Choroid plexus epithelial cell (primary cell): ENCODE measurements around the gene ALAS1.

Experiments used
- DNase-seq: peaks from one replicate; pipeline ENCODE4 v3.0.0-alpha.2; 2010; ENCODE audit warnings: low read depth
- H3K4me3 ChIP-seq: 2 replicates; pipeline ENCODE4 v1.5.1; 2011; ENCODE audit warnings: low read depth, mild to moderate bottlenecking, control low read depth, low read length, moderate library complexity
- TF ChIP-seq, protein P1 (sequence below): conservative IDR thresholded peaks from 2 replicates; pipeline ENCODE4 v1.5.1; 2011; ENCODE audit warnings: low read depth, mild to moderate bottlenecking, control low read depth, inconsistent platforms, low read length, moderate library complexity

Gene ALAS1

DNA sequence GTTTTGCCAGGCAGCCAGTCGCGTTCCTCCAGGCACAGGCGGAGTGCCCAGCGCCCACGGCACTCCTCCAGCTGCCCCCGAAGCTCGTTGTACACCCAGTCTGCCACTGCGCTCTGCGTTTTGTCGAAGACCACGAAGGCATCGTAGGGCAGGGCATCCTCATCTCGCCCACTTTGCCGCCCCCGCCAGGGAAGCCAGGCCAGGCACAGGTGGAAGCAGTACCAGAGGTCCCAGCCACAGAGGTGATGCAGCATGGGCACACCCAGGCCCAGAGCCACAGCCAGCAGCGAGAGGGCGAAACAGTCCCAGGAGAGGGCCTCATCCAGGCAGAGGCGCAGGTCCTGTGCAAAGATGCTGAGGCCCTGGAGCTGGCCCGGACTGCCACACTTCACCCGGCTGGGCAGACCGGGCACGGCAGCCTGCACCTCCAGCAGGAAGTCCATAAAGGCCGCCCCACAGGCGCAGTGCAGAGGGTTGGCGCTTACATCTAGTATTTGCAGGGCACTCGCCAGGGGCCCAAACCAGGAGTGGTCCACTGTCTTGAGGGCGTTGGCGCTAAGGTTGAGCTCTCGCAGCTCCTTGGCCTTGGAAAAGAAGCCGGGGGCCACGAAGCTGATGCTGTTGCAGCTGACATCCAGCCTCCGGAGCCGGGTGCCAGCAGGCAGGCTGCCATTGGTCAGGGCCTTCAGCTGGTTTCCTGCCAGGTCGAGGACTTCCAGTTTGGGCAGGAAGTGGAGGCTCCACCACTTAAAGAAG is 23.8 kb downstream of the ALAS1 start:
- no peak overlapping the region for H3K4me3 ChIP-seq
- DNase-seq = no peak
- TF ChIP-seq, protein P1, sequence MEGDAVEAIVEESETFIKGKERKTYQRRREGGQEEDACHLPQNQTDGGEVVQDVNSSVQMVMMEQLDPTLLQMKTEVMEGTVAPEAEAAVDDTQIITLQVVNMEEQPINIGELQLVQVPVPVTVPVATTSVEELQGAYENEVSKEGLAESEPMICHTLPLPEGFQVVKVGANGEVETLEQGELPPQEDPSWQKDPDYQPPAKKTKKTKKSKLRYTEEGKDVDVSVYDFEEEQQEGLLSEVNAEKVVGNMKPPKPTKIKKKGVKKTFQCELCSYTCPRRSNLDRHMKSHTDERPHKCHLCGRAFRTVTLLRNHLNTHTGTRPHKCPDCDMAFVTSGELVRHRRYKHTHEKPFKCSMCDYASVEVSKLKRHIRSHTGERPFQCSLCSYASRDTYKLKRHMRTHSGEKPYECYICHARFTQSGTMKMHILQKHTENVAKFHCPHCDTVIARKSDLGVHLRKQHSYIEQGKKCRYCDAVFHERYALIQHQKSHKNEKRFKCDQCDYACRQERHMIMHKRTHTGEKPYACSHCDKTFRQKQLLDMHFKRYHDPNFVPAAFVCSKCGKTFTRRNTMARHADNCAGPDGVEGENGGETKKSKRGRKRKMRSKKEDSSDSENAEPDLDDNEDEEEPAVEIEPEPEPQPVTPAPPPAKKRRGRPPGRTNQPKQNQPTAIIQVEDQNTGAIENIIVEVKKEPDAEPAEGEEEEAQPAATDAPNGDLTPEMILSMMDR = no peak

DNA sequence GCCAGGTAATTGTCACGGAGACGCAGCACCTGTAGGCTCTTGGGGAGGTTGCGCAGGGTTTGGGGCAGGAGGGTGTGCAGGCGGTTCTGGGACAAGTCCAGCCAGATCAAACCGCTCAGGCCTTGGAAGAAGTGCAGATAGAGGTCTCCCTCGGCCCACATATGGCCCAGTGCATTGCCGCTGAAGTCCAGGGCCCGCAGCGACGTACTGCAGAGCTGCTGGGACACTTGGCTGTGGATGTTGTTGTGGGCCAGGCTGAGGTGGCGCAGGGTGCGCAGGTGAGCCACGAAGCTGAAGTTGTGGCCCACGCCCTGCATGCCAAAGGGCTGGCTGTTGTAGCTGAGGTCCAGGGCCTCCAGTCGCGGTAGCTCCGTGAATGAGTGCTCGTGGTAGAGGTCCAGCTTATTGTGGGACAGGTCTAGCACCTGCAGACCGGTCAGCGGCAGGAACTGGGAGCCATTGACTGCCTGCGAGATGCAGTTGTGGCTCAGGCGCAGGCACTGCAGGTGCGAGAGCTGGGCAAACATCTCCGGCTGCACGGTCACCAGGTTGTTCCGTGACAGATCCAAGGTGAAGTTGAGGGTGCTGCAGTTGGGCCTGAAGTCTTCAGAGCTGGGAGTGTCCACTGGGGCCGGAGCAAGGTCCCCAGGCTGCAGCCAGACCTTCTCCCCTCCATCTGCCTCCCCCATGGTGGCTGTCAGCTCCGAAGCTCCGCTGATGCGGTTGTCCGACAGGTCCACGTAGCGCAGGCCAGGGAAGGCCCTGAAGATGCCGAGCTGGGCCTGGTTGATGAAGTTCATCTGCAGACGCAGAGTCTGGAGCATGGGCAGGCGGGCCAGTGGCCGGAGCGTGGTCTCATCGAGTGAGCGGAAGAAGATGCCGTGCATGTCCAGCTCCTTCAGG is 24.6 kb downstream of the ALAS1 start:
- no peak for DNase-seq
- TF ChIP-seq, protein P1 = no peak
- H3K4me3 ChIP-seq = no peak overlapping the region

DNA sequence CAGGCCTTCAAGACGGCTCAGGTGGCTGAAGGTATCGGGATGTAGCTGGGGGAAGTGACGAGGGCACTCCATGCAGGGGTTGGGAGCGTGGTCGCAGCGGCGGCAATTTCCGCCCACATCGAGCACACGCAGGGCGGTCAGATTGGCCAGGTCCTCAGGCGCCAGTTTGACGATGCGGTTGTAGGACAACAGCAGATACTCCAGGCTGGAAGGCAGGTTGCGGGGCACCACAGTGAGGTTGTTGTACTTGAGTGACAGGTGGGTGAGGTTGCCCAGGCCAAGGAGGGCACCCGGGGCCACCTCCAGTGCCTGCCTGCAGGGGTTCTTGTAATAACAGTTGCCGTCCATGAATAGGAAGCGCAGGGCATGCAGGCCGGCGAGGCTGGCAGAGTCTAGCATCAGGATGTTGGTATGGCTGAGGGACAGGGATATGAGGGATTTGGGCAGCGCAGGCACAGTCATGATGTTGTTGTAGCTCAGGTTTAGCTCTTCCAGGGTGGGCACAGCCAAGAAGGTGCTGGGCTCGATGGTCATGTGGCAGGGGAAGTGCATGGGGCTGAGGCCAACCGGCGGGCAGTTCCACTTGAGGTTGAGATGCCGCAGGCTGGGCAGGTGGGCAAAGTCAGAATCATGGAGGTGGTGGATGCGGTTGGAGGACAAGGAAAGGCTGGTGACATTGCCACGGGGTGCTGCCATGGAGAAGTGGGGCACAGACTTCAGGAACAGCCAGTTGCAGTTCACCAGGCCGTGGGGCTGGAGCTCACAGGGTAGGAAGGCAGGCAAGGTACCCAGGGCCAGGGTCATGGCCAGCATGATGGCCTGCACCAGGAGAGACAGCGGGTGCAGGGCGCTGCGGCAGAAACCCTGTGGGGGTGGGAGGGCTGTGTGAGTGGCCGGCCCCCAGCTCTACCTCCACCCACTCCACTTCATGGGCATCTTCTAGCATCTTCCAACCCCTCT is 25.8 kb downstream of the ALAS1 start:
- no peak for DNase-seq
- H3K4me3 ChIP-seq = no peak overlapping the region
- TF ChIP-seq, protein P1 = no peak

DNA sequence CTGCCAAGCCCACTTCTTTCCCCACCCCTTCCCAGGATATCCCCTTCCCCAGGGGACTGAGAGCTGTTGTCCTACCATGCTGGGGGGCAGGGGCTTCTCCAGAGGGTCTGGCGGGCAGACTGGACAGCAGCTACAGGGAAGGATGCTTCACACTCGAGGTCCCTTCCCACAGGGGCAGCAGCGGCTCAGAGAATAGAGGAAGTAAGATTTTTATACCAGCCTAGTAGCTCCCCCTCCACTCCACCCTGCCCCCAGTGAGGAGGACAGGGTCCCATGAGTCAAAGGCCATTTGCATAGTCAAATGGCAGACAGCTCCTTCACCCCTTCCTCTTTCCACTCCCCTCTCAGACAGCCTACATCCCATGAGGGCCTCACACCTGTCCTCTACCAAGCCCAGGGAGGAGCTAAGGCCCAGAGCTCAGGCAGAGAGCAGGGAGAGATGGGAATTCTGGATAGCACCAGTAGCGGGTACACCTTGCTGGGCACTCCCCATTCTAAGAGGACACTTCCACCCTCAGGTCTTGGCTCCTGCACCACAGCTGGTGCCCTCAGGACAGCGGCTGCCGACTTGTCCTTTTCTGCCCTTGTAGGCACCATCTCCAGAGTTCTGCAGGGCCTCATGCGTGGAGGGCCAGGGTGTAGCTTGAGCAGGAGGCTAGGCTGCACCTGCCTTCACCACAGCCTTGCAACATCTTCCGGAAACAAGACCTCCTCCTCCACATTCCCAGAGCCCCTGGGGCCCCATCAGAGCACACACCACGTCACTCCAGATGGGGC is 27.7 kb downstream of the ALAS1 start, which contains the start of gene TLR9:
TSS of gene TLR9 (minus strand) at position 194 of the 777 bp plus-strand sequence. CDS start at position 78, 116 bp downstream.
- TF ChIP-seq, protein P1 = no peak
- no peak within 1 kb of the TSS for H3K4me3 ChIP-seq
- DNase-seq = no peak

DNA sequence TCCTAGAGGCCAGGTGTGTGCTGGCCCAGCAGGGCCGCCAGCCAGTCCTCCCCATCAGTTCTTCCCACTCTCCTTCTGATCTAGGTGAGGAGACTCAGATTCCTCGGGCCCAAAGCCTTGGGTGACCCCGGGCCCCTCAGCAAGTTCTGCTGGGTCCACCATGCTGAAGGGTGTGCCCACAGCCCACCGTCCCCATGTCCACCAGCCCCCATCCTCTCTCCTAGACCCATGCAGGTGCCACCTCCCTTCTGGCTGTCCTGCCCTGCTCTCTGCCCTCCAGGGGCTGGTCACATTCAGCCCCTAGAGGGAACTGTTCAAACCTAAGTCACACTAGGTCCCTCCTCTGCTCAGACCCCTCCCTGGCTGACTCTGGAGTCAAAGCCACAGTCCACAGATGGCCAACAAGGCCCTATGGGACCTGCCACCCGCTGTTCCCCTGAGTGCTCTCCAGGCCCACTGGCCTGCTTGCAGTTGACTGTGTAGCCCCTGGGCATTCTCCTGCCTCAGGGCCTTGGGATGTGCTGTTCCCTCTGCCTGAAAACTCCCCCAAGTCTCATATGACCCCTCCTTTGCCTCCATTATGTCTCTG is 28.4 kb downstream of the ALAS1 start:
- TF ChIP-seq, protein P1 = no peak
- DNase-seq = no peak
- H3K4me3 ChIP-seq = no peak overlapping the region
